Kidney epithelial cell (primary cell): ENCODE data around the gene NFYC. TPM values are rescaled to one million over a fixed set of nuclear protein-coding genes. Genes with fewer than 3 reads are reported as not detected.

Experiments used
- DNase-seq: peaks from one replicate; pipeline ENCODE4 v3.0.0-alpha.2; 2010; ENCODE audit warnings: low read depth
- H3K27me3 ChIP-seq: 2 replicates; pipeline ENCODE4 v1.6.0; 2011; ENCODE audit warnings: low read length; ENCODE audit not compliant: control insufficient read depth, insufficient read depth
- H3K36me3 ChIP-seq: 2 replicates; pipeline ENCODE4 v1.5.1; 2011; ENCODE audit warnings: low read length; ENCODE audit not compliant: control insufficient read depth, insufficient read depth
- H3K4me3 ChIP-seq: 2 replicates; pipeline ENCODE4 v1.5.1; 2011; ENCODE audit warnings: low read depth, mild to moderate bottlenecking, control low read depth, low read length
- total RNA-seq: library from RNA; depleted of rRNA; stranded (reverse); fragments of >200 nt; gene quantifications from 2 replicates; pipeline ENCODE4 v1.2.3, GENCODE V29; 2015
- TF ChIP-seq, protein P1 (sequence below): IDR thresholded peaks from 2 replicates; pipeline ENCODE4 v1.5.1; 2011; ENCODE audit warnings: mild to moderate bottlenecking, moderate library complexity, low read length, control low read depth, inconsistent platforms; ENCODE audit not compliant: insufficient read depth, poor library complexity, severe bottlenecking

Gene NFYC
- total RNA-seq, 1 donor from 2014 or later: 44.4 TPM

DNA sequence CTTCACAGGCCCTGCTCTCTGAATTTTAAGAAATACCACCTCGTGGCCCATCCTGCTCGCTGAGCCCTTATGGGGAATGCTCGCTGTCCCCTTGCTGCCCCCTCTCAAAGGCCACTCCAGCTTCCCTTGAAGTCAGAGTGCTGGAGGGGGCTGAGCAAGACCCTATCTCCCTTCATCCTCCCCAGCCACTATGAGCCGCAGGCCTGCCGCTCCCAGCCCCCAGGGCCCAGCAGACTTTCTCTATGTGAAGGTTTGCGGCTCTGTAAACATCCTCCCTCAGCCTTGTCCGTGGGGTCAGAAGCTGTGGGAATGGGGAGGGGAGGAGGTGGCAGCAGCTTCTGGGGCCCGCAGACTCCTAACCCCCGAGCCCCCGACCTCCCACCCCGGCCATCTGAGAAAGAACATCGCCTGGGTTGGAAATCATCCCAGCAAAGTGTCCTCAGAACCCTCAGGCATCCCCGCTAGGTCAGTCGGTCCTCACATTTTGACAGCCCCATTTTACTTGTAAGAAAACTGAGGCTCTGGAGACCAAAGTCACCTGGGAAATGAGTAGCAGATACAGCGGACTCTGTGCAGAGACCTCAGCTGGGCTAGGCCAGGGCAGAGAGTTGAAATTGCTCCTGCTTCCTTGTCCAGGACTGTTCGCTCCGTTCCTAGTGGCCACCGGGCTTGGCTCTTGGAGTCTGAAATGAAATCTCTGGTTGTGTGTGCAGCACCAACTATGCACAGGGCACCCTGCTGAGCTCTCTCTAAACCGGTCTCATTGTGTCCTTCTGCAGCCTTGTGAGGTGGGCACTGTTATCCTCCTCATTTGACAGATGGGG is 96.4 kb downstream of the NFYC start:
- H3K36me3 ChIP-seq: no peaks in the 10 kb centered on the region
- TF ChIP-seq, protein P1, sequence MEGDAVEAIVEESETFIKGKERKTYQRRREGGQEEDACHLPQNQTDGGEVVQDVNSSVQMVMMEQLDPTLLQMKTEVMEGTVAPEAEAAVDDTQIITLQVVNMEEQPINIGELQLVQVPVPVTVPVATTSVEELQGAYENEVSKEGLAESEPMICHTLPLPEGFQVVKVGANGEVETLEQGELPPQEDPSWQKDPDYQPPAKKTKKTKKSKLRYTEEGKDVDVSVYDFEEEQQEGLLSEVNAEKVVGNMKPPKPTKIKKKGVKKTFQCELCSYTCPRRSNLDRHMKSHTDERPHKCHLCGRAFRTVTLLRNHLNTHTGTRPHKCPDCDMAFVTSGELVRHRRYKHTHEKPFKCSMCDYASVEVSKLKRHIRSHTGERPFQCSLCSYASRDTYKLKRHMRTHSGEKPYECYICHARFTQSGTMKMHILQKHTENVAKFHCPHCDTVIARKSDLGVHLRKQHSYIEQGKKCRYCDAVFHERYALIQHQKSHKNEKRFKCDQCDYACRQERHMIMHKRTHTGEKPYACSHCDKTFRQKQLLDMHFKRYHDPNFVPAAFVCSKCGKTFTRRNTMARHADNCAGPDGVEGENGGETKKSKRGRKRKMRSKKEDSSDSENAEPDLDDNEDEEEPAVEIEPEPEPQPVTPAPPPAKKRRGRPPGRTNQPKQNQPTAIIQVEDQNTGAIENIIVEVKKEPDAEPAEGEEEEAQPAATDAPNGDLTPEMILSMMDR: no peak
- H3K4me3 ChIP-seq: no peak overlapping the region
- DNase-seq: no peak
- H3K27me3 ChIP-seq: peaks cover 4% of the 10 kb centered on the region

DNA sequence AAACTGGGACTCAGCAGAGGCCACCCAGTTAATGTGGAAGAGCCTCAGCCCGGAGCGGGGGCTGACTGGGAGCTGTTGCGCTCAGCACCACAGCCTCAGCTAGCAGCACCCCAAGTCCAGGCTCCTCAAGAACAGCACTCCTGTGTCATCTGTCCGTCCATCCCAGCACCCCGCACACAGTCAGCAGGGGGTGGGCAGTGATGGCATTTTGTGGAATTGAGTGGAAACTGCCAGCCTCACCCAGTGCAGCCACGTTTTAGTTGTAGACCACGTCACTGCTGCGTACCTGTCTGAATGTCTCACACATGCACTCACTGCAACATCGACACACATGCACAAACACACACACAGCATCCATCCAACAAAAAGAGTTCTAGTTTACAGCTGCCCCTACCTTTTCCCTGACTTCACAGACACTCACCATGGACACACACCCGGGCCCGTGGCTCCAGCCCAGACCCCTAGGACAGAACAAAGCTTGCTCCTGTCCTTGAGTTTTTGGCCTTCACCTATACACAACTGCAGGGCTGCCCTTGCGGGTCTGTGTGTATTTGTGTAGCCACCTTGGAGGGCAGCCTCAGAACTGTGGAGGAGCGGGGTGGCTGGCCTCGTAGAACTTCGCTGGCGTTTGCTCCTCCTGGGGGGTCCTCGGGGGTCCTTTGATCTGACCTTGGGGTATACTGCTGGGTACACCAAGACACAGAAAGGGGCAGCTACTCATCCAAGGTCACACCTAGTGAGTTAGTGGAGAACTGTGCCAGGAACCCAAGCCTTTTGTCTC is 97.2 kb downstream of the NFYC start:
- H3K4me3 ChIP-seq: no peak overlapping the region
- H3K36me3 ChIP-seq: no peaks in the 10 kb centered on the region
- DNase-seq: no peak
- TF ChIP-seq, protein P1: no peak
- H3K27me3 ChIP-seq: peaks cover 4% of the 10 kb centered on the region

DNA sequence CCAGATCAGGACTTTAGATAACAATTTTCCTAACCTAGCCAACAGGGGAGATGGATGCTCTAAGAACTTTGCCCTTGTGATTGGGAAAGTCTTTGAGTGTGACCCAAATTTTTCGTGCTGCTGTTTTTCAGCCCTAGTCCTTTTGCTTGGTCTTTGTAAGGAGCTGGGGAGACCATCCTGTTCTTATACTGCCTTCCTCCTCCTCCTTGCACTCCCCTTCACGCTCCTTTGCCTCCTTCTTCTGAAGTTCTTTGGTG is 97.8 kb downstream of the NFYC start:
- H3K4me3 ChIP-seq: no peak overlapping the region
- TF ChIP-seq, protein P1: no peak
- H3K36me3 ChIP-seq: no peaks in the 10 kb centered on the region
- peaks cover 3% of the 10 kb centered on the region for H3K27me3 ChIP-seq
- no peak for DNase-seq

DNA sequence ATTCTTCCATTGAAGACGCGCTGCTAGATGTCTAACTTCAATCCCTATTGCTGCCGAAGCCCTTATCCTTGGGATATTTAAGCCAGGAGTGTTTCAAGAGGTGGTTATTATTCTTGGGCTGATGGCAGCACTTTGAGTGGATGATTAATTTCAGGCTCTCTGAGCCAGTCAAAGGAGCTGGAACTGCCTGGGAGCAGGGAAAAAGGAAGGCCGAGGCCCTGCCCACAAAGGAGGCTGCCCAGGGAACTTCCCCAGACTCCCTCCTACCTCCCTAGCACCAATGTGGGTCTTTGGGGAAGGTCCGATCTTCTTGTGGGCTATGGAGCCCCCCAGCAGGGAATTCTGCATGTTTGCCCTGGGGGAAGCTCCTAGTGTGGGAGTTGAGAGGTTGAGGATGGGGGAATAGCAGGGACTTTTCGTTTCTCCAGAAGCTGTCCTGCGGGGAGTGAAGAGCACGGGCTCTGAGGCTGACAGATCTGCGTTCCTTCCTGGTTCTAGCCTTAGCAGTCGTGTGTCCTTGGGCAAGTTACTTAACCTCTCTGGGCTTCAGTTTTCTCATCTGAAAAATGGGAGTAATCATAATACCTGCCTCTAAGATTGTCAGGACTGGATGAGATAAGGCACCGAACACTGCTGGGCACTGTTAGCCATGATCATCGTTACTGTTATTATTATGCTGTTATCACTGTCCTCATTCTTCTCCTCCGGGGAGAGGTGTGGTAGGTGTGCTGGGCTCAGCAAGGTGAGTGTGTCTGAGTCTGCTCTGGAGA is 98.3 kb downstream of the NFYC start:
- Histone ChIP-seq H3K36me3 (no peaks in the 10 kb centered on the region), H3K4me3 (no peak overlapping the region), H3K27me3 (no peaks in the 10 kb centered on the region)
- TF ChIP-seq, protein P1: no peak
- DNase-seq: no peak

DNA sequence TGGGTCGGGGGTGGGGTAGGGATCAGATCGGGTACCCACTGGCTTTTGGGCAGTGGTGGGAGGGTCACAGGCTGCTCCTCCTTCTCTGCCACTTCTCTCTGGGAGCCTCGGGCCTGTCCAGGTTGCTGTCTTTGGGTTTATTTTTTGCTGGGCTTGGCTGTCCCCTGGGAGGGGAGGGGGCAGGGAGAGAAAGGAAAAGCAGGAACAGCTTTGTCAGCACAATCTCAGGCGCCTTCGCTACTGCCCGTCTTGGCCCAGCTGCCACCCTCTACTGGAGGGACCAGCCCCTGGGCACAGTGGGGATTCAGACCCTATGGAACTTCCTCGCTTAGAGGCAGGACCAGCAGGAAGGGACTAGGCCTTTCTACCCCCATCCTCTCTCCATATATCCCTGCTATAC is 100.5 kb downstream of the NFYC start:
- Histone ChIP-seq H3K27me3 (no peaks in the 10 kb centered on the region), H3K36me3 (no peaks in the 10 kb centered on the region), H3K4me3 (no peak overlapping the region)
- DNase-seq: no peak
- TF ChIP-seq, protein P1: no peak
